Measurements from ENCODE around the gene CCDC177. TPM values are rescaled to one million over a fixed set of nuclear protein-coding genes. Genes with fewer than 3 reads are reported as not detected.

The CCDC177 gene
- total and polyA plus RNA-seq, 2 donors (not counting 1 experiment from before 2014, with no cell fraction given) = not detected

DNA sequence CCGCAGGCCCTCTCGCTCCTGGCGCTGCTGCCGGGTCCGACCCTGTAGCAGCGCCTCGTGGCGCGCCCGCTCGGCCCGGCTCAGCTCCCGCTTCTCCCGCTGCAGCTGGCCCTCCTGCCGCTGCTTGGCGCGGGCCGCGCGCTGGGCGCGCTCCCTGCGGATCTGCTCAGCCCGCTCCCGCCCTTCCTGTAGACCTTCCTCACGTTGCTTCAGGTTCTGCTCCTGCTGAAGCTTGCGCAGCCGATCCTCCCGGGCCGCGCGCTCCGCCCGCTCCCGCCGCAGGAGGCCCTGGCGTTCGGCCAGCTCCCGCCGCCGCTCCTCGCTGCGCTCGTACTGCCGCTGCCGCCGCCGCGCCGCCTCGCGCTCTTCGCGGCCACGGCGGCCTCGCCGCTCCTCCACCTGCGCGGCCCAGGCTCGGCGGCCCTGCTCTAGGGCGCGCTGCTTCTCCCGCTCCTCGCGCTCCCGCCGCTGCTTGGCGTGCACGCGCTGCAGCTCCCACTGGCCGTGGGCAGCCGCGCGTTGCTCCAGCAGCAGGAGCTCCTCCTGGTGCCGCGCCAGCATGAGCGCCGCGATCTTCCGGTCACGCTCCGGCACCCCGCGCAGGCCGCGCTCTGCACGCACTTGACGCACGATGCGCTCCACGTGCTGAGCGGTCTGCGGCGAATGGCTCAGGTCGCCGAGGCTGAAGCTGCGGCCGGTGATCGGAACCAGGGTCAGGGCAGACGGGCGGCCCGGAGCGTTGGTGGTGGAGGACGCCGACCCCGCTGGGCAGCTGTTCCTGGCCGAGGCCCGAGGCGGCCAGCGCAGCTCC is 2.4 kb downstream of the CCDC177 start:
- H3K4me2 ChIP-seq (ENCODE audit: extremely low read depth, insufficient read depth, low read length) = peak overlapping the region; percentile 52
- H3K36me3 ChIP-seq (ENCODE audit: control insufficient read depth, insufficient read depth, low read length) = no peaks in the 10 kb centered on the region
- H4K20me1 ChIP-seq (ENCODE audit: control insufficient read depth, extremely low read depth, insufficient read depth, low read length) = no peaks in the 10 kb centered on the region
- H3K27me3 ChIP-seq (ENCODE audit: control insufficient read depth, insufficient read depth, low read length) = peaks cover 49% of the 10 kb centered on the region
- H3K9me3 ChIP-seq (ENCODE audit: control insufficient read depth, insufficient read depth, low read depth, low read length) = no peaks in the 10 kb centered on the region
- peak overlapping the region in 1 of 4 experiments; percentile 28 for H3K4me3 ChIP-seq (replicated peaks in 1 of 4; ENCODE audit: control extremely low read depth in 1 of 4, insufficient read depth in 1 of 4, low read depth in 3 of 4, low read length in 4 of 4)
- H3K27ac ChIP-seq (ENCODE audit: insufficient read depth, low read length) = no peak overlapping the region
- DNase-seq (ENCODE audit: low read depth in 2 of 2) = peak; percentile 9 to 14
- no peaks in the 10 kb centered on the region for H3K79me2 ChIP-seq (ENCODE audit: control insufficient read depth, insufficient read depth, low read length)
- H2AFZ ChIP-seq (ENCODE audit: low read length) = no peak overlapping the region
- no peak overlapping the region for H3K9ac ChIP-seq (ENCODE audit: insufficient read depth, low read length)
- no peaks in the 10 kb centered on the region for H3K4me1 ChIP-seq (ENCODE audit: control insufficient read depth, extremely low read depth, insufficient read depth, low read length)
- TF ChIP-seq, protein P1, sequence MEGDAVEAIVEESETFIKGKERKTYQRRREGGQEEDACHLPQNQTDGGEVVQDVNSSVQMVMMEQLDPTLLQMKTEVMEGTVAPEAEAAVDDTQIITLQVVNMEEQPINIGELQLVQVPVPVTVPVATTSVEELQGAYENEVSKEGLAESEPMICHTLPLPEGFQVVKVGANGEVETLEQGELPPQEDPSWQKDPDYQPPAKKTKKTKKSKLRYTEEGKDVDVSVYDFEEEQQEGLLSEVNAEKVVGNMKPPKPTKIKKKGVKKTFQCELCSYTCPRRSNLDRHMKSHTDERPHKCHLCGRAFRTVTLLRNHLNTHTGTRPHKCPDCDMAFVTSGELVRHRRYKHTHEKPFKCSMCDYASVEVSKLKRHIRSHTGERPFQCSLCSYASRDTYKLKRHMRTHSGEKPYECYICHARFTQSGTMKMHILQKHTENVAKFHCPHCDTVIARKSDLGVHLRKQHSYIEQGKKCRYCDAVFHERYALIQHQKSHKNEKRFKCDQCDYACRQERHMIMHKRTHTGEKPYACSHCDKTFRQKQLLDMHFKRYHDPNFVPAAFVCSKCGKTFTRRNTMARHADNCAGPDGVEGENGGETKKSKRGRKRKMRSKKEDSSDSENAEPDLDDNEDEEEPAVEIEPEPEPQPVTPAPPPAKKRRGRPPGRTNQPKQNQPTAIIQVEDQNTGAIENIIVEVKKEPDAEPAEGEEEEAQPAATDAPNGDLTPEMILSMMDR (conservative IDR thresholded peaks at IDR 0.05 in 1 of 2, IDR thresholded peaks at IDR 0.05 in 1 of 2; ENCODE audit: low read depth in 1 of 2, low read length in 2 of 2) = no peak
- TF ChIP-seq EZH2 (IDR thresholded peaks at IDR 0.05; ENCODE audit: low read length, missing control alignments) = peak; percentile 78

DNA sequence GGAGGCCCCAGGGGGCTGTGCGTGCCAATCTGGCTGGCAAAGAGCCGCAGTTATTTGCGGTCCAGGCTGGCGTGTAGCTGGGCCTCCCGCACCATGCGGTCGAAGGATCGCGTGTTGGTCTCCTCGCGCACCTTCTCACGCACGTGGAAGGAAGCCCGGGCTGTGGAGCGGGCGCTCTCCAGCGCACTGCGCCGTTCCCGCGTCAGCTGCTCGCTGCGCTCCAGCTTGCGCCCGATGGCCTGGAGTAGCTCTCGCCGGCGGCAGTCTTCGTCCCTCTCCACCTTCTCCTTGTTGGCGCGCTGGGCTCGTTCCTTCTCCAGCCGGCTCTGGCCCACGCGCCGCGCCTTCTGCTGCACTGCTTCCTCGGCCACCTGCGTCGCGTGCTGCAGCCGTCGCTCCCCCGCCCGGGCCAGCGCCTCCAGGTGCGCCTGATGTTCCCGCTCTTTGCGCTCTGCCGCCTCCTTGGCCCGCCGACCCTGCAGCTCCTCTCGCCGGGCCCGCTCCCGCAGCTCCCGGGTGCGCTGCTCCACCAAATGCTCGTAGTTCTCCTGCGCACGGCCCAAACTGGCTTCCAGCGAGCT is 3.1 kb downstream of the CCDC177 start:
- H3K9me3 ChIP-seq (ENCODE audit: control insufficient read depth, insufficient read depth, low read depth, low read length) = no peaks in the 10 kb centered on the region
- no peak overlapping the region for H3K9ac ChIP-seq (ENCODE audit: insufficient read depth, low read length)
- no peaks in the 10 kb centered on the region for H4K20me1 ChIP-seq (ENCODE audit: control insufficient read depth, extremely low read depth, insufficient read depth, low read length)
- peaks cover 52% of the 10 kb centered on the region for H3K27me3 ChIP-seq (ENCODE audit: control insufficient read depth, insufficient read depth, low read length)
- no peaks in the 10 kb centered on the region for H3K36me3 ChIP-seq (ENCODE audit: control insufficient read depth, insufficient read depth, low read length)
- no peak overlapping the region for H2AFZ ChIP-seq (ENCODE audit: low read length)
- DNase-seq (ENCODE audit: low read depth in 2 of 2) = no peak
- H3K4me1 ChIP-seq (ENCODE audit: control insufficient read depth, extremely low read depth, insufficient read depth, low read length) = no peaks in the 10 kb centered on the region
- TF ChIP-seq, protein P1 (conservative IDR thresholded peaks at IDR 0.05 in 1 of 2, IDR thresholded peaks at IDR 0.05 in 1 of 2; ENCODE audit: low read depth in 1 of 2, low read length in 2 of 2) = no peak
- TF ChIP-seq EZH2 (IDR thresholded peaks at IDR 0.05; ENCODE audit: low read length, missing control alignments) = peak; percentile 72
- H3K79me2 ChIP-seq (ENCODE audit: control insufficient read depth, insufficient read depth, low read length) = no peaks in the 10 kb centered on the region
- peak overlapping the region; percentile 52 for H3K4me2 ChIP-seq (ENCODE audit: extremely low read depth, insufficient read depth, low read length)
- H3K4me3 ChIP-seq (replicated peaks in 1 of 4; ENCODE audit: control extremely low read depth in 1 of 4, insufficient read depth in 1 of 4, low read depth in 3 of 4, low read length in 4 of 4) = peak overlapping the region in 1 of 4 experiments; percentile 28
- H3K27ac ChIP-seq (ENCODE audit: insufficient read depth, low read length) = no peak overlapping the region

DNA sequence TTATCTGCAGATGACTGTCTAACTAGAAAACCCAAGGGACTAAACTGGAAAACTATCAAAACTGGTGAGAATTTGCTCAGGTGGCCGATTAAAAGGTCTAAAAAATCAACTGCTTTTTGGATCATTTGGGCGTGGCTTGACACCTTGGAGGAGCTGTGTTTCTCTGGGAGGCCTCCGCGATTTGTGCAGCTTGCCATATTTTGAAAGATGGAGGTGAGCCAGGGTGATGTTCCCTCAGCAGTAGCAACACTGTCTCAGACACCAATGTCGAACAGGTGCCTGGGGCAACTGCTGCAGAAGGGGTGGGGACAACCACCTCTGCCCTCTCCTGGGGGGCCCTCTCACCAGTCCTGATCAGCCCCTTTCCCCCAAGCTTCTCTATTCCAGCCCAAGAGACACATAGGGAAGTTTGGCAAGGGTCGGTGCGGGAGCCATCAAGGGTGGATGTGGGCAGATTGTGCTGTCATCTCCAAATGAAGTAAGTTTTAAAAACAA is 3.8 kb downstream of the CCDC177 start:
- Histone ChIP-seq H3K4me1 (ENCODE audit: control insufficient read depth, extremely low read depth, insufficient read depth, low read length) (no peaks in the 10 kb centered on the region), H3K4me2 (ENCODE audit: extremely low read depth, insufficient read depth, low read length) (no peak overlapping the region), H3K27me3 (ENCODE audit: control insufficient read depth, insufficient read depth, low read length) (peaks cover 47% of the 10 kb centered on the region), H3K4me3 (replicated peaks in 1 of 4; ENCODE audit: control extremely low read depth in 1 of 4, insufficient read depth in 1 of 4, low read depth in 3 of 4, low read length in 4 of 4) (no peak overlapping the region), H3K79me2 (ENCODE audit: control insufficient read depth, insufficient read depth, low read length) (no peaks in the 10 kb centered on the region), H3K9ac (ENCODE audit: insufficient read depth, low read length) (no peak overlapping the region), H3K27ac (ENCODE audit: insufficient read depth, low read length) (no peak overlapping the region), H3K36me3 (ENCODE audit: control insufficient read depth, insufficient read depth, low read length) (no peaks in the 10 kb centered on the region), H3K9me3 (ENCODE audit: control insufficient read depth, insufficient read depth, low read depth, low read length) (no peaks in the 10 kb centered on the region), H4K20me1 (ENCODE audit: control insufficient read depth, extremely low read depth, insufficient read depth, low read length) (no peaks in the 10 kb centered on the region), H2AFZ (ENCODE audit: low read length) (no peak overlapping the region)
- DNase-seq (ENCODE audit: low read depth in 2 of 2) = no peak
- TF ChIP-seq, protein P1 (conservative IDR thresholded peaks at IDR 0.05 in 1 of 2, IDR thresholded peaks at IDR 0.05 in 1 of 2; ENCODE audit: low read depth in 1 of 2, low read length in 2 of 2) = no peak
- TF ChIP-seq EZH2 (IDR thresholded peaks at IDR 0.05; ENCODE audit: low read length, missing control alignments) = no peak

Measured in fibroblast of lung (primary cell).